GM18867 (cell line): ENCODE results near the gene PTPRN2.
"Not testable (repeated sequence)": the region's sequence is repeated elsewhere in the genome, so short reads cannot be mapped to it uniquely, and the experiment has no call there.

ENCODE experiments used
- ATAC-seq: cut with Tn5 transposase; IDR thresholded peaks from one replicate; pipeline ENCODE4 v1.9.1; 2021; ENCODE audit warnings: mild to moderate bottlenecking, moderate library complexity; ENCODE audit not compliant: unreplicated experiment

Gene PTPRN2

GRCh38 chr7:158447151-158447505, 140.5 kb downstream of the PTPRN2 start:
- no peak for ATAC-seq

- ATAC-seq: no peak
Observed at GRCh38 chr7:158446706-158447105, 140.9 kb downstream of the PTPRN2 start.

GRCh38 chr7:158446281-158446680, 141.3 kb downstream of the PTPRN2 start:
- no peak for ATAC-seq

GRCh38 chr7:158445421-158446175, 142.0 kb downstream of the PTPRN2 start:
- ATAC-seq: no peak

- ATAC-seq: no peak
Observed at GRCh38 chr7:158444501-158445420, 142.9 kb downstream of the PTPRN2 start.

- ATAC-seq: no peak
Observed at GRCh38 chr7:158443688-158444483, 143.7 kb downstream of the PTPRN2 start.

- no peak for ATAC-seq
Observed at GRCh38 chr7:158443014-158443687, 144.5 kb downstream of the PTPRN2 start.

- ATAC-seq: no peak
Observed at GRCh38 chr7:158442260-158442659, 145.4 kb downstream of the PTPRN2 start.

GRCh38 chr7:158439035-158439434, 148.6 kb downstream of the PTPRN2 start:
- no peak for ATAC-seq

- peak; percentile 40 for ATAC-seq
Observed at GRCh38 chr7:158432369-158433341, 155.0 kb downstream of the PTPRN2 start.

GRCh38 chr7:158431941-158432347, 155.7 kb downstream of the PTPRN2 start:
- peak; percentile 58 for ATAC-seq

- ATAC-seq: no peak
Observed at GRCh38 chr7:158431055-158431940, 156.3 kb downstream of the PTPRN2 start.

GRCh38 chr7:158430308-158431034, 157.2 kb downstream of the PTPRN2 start:
- no peak for ATAC-seq

GRCh38 chr7:158428837-158429753, 158.5 kb downstream of the PTPRN2 start:
- no peak for ATAC-seq

- ATAC-seq: no peak
Observed at GRCh38 chr7:158428131-158428836, 159.3 kb downstream of the PTPRN2 start.

- not testable (repeated sequence) for ATAC-seq
Observed at GRCh38 chr7:158425676-158426075, 161.9 kb downstream of the PTPRN2 start.
